Activated naive CD4-positive, alpha-beta T cell (primary cell): ENCODE measurements around the gene MRPL37.
"Not testable (repeated sequence)": the region's sequence is repeated elsewhere in the genome, so short reads cannot be mapped to it uniquely, and the experiment has no call there.

Source experiments
- DNase-seq, 4 experiments: peaks; one replicate each; lab custom pipeline; 2025; lab: John Stamatoyannopoulos, UW

The MRPL37 gene

GRCh38 chr1:54219688-54220003, 19.7 kb downstream of the MRPL37 start:
- no peak for DNase-seq

- DNase-seq = no peak
Measured at GRCh38 chr1:54220004-54220811, 20.2 kb downstream of the MRPL37 start.

GRCh38 chr1:54221113-54221834, 21.3 kb downstream of the MRPL37 start:
- DNase-seq = no peak

- no peak for DNase-seq
Measured at GRCh38 chr1:54221867-54222484, 22.0 kb downstream of the MRPL37 start.

- no peak for DNase-seq
Measured at GRCh38 chr1:54222711-54223110, 22.7 kb downstream of the MRPL37 start.

- DNase-seq = no peak
Measured at GRCh38 chr1:54223441-54224202, 23.7 kb downstream of the MRPL37 start.

- no peak for DNase-seq
Measured at GRCh38 chr1:54224233-54224632, 24.3 kb downstream of the MRPL37 start.

- DNase-seq = no peak
Measured at GRCh38 chr1:54225378-54225777, 25.4 kb downstream of the MRPL37 start.

GRCh38 chr1:54225986-54226559, 26.1 kb downstream of the MRPL37 start:
- DNase-seq = no peak

- DNase-seq = no peak
Measured at GRCh38 chr1:54227091-54227602, 27.2 kb downstream of the MRPL37 start.

GRCh38 chr1:54227891-54228310, 27.9 kb downstream of the MRPL37 start:
- no peak for DNase-seq

- DNase-seq = no peak
Measured at GRCh38 chr1:54228638-54229079, 28.7 kb downstream of the MRPL37 start.

- no peak for DNase-seq
Measured at GRCh38 chr1:54229281-54229891, 29.4 kb downstream of the MRPL37 start.

- no peak for DNase-seq
Measured at GRCh38 chr1:54230507-54231339, 30.8 kb downstream of the MRPL37 start.

GRCh38 chr1:54233196-54233595, 33.2 kb downstream of the MRPL37 start:
- DNase-seq = not testable (repeated sequence)

- no peak for DNase-seq
Measured at GRCh38 chr1:54234284-54234683, 34.3 kb downstream of the MRPL37 start.

- no peak for DNase-seq
Measured at GRCh38 chr1:54237586-54237985, 37.6 kb downstream of the MRPL37 start.

- no peak for DNase-seq
Measured at GRCh38 chr1:54238353-54239034, 38.5 kb downstream of the MRPL37 start.

- DNase-seq = no peak
Measured at GRCh38 chr1:54239035-54239383, 39.0 kb downstream of the MRPL37 start.

GRCh38 chr1:54239631-54240031, 39.7 kb downstream of the MRPL37 start:
- no peak for DNase-seq
